GM19351 (cell line): ENCODE results near the gene TUBG2.
"Not testable (repeated sequence)": the region's sequence is repeated elsewhere in the genome, so short reads cannot be mapped to it uniquely, and the experiment has no call there.

Experiments used
- ATAC-seq: cut with Tn5 transposase; IDR thresholded peaks from one replicate; pipeline ENCODE4 v1.9.1; 2021; ENCODE audit warnings: mild to moderate bottlenecking, moderate library complexity; ENCODE audit not compliant: unreplicated experiment

The TUBG2 gene

GRCh38 chr17:42659079-42659931 lies at the start of gene TUBG2:
Gene TUBG2 (plus strand): TSS chr17:42659284. CDS start chr17:42659504, 220 bp downstream.
- peak; percentile 48 for ATAC-seq

DNA sequence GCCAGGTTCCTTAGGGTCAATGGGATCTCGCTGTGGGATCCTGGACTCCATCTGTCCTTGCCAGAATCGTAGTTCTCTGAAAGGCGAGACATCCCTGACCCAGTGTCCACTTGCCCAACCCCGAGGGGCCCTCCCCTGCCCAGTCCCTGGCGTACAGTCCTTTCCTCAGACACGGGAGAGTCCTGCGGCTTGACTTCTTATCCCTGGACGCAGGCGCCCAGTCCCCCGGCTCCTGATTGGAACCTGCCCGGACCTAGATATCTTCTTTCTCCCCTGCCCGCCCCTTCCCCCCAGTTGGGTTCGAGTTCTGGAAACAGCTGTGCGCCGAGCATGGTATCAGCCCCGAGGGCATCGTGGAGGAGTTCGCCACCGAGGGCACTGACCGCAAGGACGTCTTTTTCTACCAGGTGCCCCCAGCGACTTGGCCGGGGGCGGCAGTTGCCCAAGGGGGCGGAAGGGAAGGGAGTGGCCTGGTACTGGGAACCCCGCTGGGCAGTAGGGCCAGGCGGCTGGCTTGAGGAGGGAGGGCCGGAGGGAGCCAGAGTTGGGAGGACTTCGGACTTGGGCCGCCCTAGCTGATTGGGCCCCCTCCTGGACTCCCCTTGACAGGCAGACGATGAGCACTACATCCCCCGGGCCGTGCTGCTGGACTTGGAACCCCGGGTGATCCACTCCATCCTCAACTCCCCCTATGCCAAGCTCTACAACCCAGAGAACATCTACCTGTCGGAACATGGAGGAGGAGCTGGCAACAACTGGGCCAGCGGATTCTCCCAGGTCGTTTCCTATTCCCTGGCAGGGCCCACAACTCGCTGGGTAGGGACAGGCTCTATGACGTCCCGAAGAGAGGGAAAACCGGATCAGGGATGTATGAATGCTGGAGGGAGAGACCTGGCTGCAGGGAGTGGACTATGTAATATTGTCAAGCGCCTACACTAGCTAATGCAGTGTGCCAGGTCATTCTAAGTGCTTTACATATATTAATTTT lies 49.0 kb upstream of the TUBG2 start:
- ATAC-seq = not testable (repeated sequence)

DNA sequence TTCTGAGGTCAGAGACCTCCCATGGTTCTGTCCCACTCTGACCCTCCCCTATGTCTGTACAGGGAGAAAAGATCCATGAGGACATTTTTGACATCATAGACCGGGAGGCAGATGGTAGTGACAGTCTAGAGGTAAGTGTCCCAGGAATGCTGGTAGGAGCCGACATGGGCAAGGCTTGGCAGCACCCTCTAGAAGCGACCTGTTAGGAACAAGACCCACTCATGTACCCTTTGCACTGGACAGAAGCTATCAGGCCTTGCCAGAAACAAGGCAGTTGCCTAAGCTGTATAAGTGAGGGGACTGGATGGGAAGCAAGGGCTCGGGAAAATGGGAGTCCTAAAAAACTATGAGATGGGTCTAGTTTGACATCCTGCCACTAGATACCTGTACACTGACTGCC lies 47.1 kb upstream of the TUBG2 start:
- no peak for ATAC-seq

GRCh38 chr17:42613699-42614295 lies 45.3 kb upstream of the TUBG2 start:
- no peak for ATAC-seq

- no peak for ATAC-seq
Observed at GRCh38 chr17:42617956-42618431, 41.1 kb upstream of the TUBG2 start.

GRCh38 chr17:42618442-42619150 lies 40.5 kb upstream of the TUBG2 start:
- ATAC-seq = peak; percentile 72

GRCh38 chr17:42621987-42622386 lies 37.1 kb upstream of the TUBG2 start:
- not testable (repeated sequence) for ATAC-seq

GRCh38 chr17:42623271-42623670 lies 35.8 kb upstream of the TUBG2 start:
- no peak for ATAC-seq

- no peak for ATAC-seq
Observed at GRCh38 chr17:42623732-42624596, 35.1 kb upstream of the TUBG2 start.

DNA sequence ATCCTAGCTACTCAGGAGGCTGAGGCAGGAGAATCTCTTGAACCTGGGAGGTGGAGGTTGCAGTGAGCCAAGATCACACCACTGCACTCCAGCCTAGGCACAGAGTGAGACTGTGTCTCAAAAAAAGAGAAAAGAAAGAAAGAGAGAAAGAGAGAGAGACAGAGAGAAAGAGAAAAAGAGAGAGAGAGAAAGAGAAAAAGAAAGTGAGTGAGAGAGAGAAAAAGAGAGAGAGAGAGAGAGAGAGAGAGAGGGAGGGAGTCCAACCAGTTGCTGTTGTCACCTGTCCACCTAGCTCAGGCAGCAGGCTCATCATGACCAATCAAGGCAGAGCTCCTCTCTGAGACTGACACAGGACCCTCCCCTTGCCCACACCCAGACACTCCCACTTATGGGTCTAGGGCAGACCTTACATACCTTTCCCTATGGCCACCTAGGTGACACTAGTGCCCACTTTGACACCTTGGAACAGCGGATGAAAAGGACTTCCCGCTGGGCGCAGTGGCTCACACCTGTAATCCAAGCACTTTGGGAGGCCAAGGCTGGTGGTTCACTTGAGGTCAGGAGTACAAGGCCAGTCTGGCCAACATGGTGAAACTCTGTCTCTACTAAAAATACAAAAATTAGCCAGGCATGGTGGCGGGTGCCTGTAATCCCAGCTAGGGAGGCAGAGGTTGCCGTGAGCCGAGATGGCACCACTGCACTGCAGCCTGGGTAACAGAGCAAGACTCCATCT lies 31.9 kb upstream of the TUBG2 start:
- ATAC-seq = not testable (repeated sequence)

DNA sequence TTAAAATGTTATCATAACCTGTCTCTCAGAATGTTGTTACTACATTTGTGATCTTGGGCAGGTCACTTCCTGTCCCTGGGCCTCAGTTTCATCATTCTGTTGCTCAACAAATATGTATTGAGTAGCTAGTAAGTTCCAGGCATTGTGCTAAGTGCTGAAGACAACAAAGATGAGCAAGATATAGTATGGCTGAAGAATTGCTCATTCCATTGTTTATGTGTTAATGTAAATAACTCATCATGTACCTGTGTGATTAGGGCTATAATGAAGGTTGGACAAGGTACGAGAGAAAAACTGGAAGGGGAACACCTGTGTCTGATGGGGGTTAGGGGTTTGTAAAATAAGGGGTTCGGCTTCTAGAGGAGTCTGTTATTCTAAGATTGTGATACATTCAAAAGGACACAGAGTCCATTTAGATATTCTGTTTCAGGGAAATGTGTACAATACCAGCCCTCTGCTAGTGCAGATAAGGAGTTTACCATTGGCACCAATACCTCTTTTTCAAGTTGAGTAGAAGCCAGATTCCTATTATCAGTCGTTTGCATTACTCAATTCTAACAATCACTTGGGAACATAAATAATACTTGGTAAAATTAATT lies 29.6 kb upstream of the TUBG2 start:
- ATAC-seq = no peak

GRCh38 chr17:42632949-42633444 lies 26.1 kb upstream of the TUBG2 start:
- ATAC-seq = no peak

GRCh38 chr17:42639525-42640113 lies 19.5 kb upstream of the TUBG2 start:
- ATAC-seq = no peak

GRCh38 chr17:42640121-42640520 lies 19.0 kb upstream of the TUBG2 start:
- no peak for ATAC-seq

DNA sequence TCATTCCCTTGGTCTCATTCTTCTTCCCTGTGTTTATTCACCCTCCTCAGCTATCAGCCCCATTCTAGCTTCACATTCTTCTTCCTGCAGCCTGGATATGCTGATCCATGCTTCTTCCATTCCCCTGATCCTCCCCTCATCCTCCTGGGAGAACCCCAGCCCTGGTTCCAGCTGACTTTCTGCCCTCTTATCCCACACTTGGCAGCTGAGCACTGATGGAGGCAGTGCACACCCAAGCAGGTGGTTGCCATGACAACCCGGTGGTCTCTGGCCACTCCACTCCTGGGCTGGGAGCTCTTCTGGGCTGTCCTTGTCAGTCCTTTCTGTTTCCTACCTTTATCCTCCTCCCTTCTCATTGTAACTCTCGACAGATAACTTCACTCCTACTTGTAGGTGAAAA lies 16.7 kb upstream of the TUBG2 start:
- ATAC-seq = no peak

DNA sequence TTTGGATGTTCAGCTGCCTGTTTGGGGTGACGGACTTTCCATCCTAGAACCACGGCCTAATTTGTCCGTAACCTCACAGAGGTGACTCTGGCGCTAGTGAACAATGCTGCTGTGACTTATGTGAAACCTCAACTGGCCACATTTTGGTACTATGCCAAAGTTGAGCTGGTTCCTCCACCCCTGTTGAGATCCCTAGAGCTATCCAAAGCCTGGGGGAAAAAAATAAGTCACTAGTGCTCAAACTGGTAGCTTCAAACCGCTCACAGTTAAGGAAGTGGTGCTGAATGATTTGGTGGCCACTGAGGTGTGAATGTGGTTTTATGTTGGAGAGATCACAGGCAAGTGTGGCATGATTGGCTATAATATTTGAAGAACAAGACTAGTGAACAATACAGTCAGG lies 11.3 kb upstream of the TUBG2 start:
- no peak for ATAC-seq

DNA sequence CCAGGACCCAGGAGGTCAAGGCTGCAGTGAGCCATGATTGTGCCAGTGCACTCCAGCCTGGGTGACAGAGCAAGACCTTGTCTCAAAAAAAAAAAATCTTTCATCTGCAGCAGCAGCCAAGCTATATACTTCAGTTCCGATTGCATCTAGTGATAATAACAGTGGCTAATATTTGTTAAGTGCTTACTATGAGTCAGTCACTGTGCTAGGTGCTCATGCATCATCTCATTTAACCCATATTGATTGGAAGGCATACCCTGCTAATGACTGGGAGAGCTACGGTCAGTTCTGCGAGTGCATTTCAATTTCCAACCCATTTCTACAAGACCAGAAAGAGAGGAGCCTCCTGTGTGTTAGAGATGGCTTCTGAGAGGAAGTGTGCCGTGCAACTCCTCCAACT lies 7.7 kb upstream of the TUBG2 start:
- ATAC-seq = no peak
